Skeletal muscle tissue (tissue), 4 donors: ENCODE data around the gene RPL13. TPM values are rescaled to one million over a fixed set of nuclear protein-coding genes. Genes with fewer than 3 reads are reported as not detected.

Experiments
- H3K27ac ChIP-seq: one replicate; pipeline ENCODE4 v1.7.0; 2013; ENCODE audit warnings: mild to moderate bottlenecking, low read depth, low read length, inconsistent platforms
- H3K27me3 ChIP-seq, 3 donors: one replicate each; pipeline ENCODE4 v1.7.0; 2013; ENCODE audit warnings: low read length in 3 of 3; ENCODE audit not compliant: control insufficient read depth in 3 of 3, insufficient read depth in 3 of 3
- H3K36me3 ChIP-seq, 3 donors: one replicate each; pipeline ENCODE4 v1.7.0; 2013; ENCODE audit warnings: low read length in 3 of 3; ENCODE audit not compliant: control insufficient read depth in 3 of 3, insufficient read depth in 3 of 3
- H3K4me1 ChIP-seq, 3 donors: one replicate each; pipeline ENCODE4 v1.7.0; 2013; ENCODE audit warnings: low read length in 3 of 3, mild to moderate bottlenecking in 3 of 3; ENCODE audit not compliant: control insufficient read depth in 3 of 3, insufficient read depth in 3 of 3
- H3K4me3 ChIP-seq, 3 donors: one replicate each; pipeline ENCODE4 v1.7.0; 2013; ENCODE audit warnings: low read length in 3 of 3
- H3K9ac ChIP-seq, 3 donors: one replicate each; pipeline ENCODE4 v1.7.0; 2013; ENCODE audit warnings: low read length in 3 of 3, mild to moderate bottlenecking in 3 of 3, moderate library complexity in 2 of 3, low read depth in 1 of 3
- H3K9me3 ChIP-seq, 3 donors: one replicate each; pipeline ENCODE4 v1.7.0; 2013; ENCODE audit warnings: low read length in 3 of 3; ENCODE audit not compliant: control insufficient read depth in 3 of 3
- total RNA-seq: library from RNA; depleted of rRNA; stranded (reverse); fragments of >200 nt; gene quantifications from one replicate; pipeline ENCODE4 v1.2.3, GENCODE V29; 2014
- donor health status: Osteomylitis.

The RPL13 gene
- total RNA-seq, 1 donor from 2014 or later: 2,337 TPM

DNA sequence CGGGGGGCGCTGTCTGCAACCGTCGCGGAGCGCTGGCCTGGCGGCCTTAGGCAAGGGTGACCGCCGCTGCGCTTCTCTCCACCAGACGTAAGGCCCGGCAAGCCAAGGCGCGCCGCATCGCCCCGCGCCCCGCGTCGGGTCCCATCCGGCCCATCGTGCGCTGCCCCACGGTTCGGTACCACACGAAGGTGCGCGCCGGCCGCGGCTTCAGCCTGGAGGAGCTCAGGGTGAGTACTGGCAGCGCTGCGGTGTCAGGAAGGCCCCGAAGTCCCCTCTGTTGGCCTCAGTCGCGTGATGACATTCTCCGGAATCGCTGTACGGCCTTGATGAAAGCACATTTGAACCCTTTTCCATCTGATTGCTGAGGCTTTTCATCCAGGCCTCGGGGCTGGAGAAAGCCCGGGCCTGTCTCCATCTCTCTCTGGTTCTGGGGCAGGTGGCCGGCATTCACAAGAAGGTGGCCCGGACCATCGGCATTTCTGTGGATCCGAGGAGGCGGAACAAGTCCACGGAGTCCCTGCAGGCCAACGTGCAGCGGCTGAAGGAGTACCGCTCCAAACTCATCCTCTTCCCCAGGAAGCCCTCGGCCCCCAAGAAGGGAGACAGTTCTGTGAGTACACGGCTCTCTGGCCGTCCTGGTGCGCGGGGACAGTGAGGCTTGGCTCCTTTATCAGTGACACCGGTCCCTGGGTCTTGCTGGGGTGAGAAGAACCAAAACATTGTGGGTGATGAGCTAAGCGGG lies 831 bp downstream of the RPL13 start:
- H3K27ac ChIP-seq: peak overlapping the region; percentile 95
- H3K4me3 ChIP-seq: peak overlapping the region; percentile 80 to 89 (median 88)
- peaks cover 34 to 50% (median 44%) of the 10 kb centered on the region in 3 donors for H3K36me3 ChIP-seq
- H3K27me3 ChIP-seq: no peaks in the 10 kb centered on the region
- no peaks in the 10 kb centered on the region for H3K9me3 ChIP-seq
- peaks cover 34 to 56% (median 42%) of the 10 kb centered on the region in 3 donors for H3K4me1 ChIP-seq
- peak overlapping the region; percentile 95 to 99 (median 97) for H3K9ac ChIP-seq

DNA sequence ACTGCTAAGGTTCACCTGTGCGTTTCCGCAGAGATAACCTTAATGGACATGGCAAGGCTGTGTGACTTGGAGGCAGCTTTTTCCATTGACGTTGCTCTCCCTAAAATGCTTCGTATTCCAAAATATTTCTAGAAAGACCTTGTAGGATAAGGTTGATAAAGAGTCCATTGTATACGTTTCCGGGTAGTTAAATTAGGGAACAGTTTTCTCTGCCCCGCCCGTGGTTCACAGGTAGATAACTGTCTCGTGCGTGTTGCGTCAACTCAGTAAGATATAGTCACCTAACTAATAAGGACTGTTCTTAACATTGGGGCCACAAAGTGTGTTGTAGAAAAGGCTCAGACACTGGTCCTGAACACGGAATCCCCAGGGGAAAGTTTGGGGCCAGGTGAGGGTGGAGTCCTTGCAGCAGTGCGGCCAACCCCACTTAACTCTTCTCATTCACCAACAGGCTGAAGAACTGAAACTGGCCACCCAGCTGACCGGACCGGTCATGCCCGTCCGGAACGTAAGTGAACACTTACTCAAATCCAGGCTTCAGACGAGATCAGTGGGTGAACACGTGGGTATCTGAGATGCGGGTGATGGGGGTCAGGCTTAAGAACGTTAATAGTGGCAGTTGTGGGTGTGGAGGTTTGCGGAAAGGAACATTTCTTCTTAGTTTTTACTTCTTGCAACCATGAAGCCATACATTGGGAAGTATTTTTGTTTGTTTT lies 1.6 kb downstream of the RPL13 start:
- peak overlapping the region; percentile 95 for H3K27ac ChIP-seq
- peak overlapping the region; percentile 95 to 99 (median 97) for H3K9ac ChIP-seq
- peak overlapping the region; percentile 80 to 89 (median 88) for H3K4me3 ChIP-seq
- H3K36me3 ChIP-seq: peaks cover 33 to 45% (median 38%) of the 10 kb centered on the region in 3 donors
- H3K27me3 ChIP-seq: no peaks in the 10 kb centered on the region
- H3K4me1 ChIP-seq: peaks cover 34 to 56% (median 44%) of the 10 kb centered on the region in 3 donors
- no peaks in the 10 kb centered on the region for H3K9me3 ChIP-seq

DNA sequence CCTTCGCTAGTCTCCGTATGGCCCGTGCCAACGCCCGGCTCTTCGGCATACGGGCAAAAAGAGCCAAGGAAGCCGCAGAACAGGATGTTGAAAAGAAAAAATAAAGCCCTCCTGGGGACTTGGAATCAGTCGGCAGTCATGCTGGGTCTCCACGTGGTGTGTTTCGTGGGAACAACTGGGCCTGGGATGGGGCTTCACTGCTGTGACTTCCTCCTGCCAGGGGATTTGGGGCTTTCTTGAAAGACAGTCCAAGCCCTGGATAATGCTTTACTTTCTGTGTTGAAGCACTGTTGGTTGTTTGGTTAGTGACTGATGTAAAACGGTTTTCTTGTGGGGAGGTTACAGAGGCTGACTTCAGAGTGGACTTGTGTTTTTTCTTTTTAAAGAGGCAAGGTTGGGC lies 2.5 kb downstream of the RPL13 start:
- Histone ChIP-seq H3K36me3 (peaks cover 33 to 40% (median 34%) of the 10 kb centered on the region in 3 donors), H3K27me3 (peaks cover 0 to under 1% (median 0%) of the 10 kb centered on the region in 3 donors), H3K4me3 (no peak overlapping the region), H3K9me3 (no peaks in the 10 kb centered on the region), H3K27ac (no peak overlapping the region), H3K4me1 (peaks cover 34 to 56% (median 44%) of the 10 kb centered on the region in 3 donors), H3K9ac (no peak overlapping the region)

DNA sequence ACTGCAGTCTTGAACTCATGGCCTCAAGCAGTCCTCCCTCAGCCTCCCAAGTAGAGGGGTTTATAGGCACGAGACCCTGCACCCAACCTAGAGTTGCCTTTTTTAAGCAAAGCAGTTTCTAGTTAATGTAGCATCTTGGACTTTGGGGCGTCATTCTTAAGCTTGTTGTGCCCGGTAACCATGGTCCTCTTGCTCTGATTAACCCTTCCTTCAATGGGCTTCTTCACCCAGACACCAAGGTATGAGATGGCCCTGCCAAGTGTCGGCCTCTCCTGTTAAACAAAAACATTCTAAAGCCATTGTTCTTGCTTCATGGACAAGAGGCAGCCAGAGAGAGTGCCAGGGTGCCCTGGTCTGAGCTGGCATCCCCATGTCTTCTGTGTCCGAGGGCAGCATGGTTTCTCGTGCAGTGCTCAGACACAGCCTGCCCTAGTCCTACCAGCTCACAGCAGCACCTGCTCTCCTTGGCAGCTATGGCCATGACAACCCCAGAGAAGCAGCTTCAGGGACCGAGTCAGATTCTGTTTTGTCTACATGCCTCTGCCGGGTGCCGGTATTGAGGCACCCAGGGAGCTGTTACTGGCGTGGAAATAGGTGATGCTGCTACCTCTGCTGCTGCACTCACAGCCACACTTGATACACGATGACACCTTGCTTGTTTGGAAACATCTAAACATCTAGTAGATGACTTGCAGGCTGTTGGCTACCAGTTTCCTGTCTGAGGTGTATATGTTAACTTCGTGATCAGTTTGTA lies 3.3 kb downstream of the RPL13 start:
- peaks cover 34 to 56% (median 44%) of the 10 kb centered on the region in 3 donors for H3K4me1 ChIP-seq
- H3K9me3 ChIP-seq: no peaks in the 10 kb centered on the region
- H3K9ac ChIP-seq: peak overlapping the region in 2 of 3 donors; percentile 7 to 50
- no peak overlapping the region for H3K27ac ChIP-seq
- peaks cover 33 to 40% (median 34%) of the 10 kb centered on the region in 3 donors for H3K36me3 ChIP-seq
- H3K4me3 ChIP-seq: peak overlapping the region in 1 of 3 donors; percentile 22
- peaks cover 0 to 3% (median 0%) of the 10 kb centered on the region in 3 donors for H3K27me3 ChIP-seq

DNA sequence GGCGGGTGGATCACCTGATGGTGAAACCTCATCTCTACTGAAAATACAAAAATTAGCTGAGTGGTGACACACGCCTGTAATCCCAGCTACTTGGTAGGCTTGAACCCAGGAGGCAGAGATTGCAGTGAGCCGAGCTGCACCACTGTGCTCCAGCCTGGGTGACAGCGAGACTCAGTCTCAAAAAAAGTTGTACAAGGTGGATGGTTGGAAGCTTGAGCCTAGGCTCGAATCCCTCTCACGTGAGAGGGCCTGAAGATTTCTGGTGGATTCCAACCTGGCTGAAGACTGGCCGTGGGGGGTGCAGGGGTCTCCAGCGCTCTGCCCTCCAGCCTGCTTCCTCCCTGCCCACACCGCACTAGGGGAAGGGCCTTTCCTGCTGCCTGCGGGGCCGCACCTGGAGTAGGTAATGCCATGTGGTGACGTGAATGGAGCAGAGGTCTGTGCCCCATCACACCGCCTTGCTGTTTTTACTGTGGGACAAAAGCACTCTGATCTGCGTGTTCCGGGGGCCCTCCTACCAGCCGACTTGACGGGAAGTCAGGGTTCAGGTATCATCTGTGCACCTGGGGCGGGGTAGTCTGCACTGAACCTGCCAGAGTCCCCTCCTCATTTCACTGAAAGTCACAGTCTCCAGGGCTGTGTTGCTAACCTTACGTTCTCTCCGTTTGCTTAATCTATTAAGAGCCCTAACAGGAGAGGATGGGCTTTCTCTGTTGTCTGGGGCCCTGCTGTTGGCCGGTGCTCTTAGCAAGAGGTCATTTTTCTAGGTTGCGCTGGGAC lies 4.2 kb downstream of the RPL13 start:
- Histone ChIP-seq H3K9me3 (no peaks in the 10 kb centered on the region), H3K9ac (peak overlapping the region in 1 of 3 donors; percentile 76), H3K36me3 (peaks cover 33 to 40% (median 34%) of the 10 kb centered on the region in 3 donors), H3K4me3 (no peak overlapping the region), H3K4me1 (peaks cover 32 to 53% (median 42%) of the 10 kb centered on the region in 3 donors), H3K27me3 (peaks cover 6 to 10% (median 7%) of the 10 kb centered on the region in 3 donors), H3K27ac (no peak overlapping the region)

DNA sequence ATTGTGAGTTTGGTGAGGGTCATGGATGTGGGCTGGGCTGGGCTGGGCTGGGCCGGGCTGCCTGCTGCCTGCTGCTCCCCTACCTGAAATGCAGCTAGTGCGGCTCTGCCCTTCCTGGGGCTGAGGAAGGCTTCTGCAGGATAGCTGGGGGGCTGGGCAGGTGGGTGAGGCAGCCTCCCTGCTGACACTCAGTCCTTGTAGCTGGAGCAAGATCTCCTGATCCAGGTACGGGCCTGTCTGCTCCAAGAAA lies 4.7 kb downstream of the RPL13 start:
- H3K9me3 ChIP-seq: no peaks in the 10 kb centered on the region
- peaks cover 11 to 15% (median 12%) of the 10 kb centered on the region in 3 donors for H3K27me3 ChIP-seq
- H3K36me3 ChIP-seq: peaks cover 33 to 40% (median 34%) of the 10 kb centered on the region in 3 donors
- H3K9ac ChIP-seq: peak overlapping the region in 2 of 3 donors; percentile 33 to 76
- peak overlapping the region in 1 of 3 donors; percentile 14 for H3K4me3 ChIP-seq
- H3K27ac ChIP-seq: no peak overlapping the region
- peaks cover 31 to 51% (median 41%) of the 10 kb centered on the region in 3 donors for H3K4me1 ChIP-seq

DNA sequence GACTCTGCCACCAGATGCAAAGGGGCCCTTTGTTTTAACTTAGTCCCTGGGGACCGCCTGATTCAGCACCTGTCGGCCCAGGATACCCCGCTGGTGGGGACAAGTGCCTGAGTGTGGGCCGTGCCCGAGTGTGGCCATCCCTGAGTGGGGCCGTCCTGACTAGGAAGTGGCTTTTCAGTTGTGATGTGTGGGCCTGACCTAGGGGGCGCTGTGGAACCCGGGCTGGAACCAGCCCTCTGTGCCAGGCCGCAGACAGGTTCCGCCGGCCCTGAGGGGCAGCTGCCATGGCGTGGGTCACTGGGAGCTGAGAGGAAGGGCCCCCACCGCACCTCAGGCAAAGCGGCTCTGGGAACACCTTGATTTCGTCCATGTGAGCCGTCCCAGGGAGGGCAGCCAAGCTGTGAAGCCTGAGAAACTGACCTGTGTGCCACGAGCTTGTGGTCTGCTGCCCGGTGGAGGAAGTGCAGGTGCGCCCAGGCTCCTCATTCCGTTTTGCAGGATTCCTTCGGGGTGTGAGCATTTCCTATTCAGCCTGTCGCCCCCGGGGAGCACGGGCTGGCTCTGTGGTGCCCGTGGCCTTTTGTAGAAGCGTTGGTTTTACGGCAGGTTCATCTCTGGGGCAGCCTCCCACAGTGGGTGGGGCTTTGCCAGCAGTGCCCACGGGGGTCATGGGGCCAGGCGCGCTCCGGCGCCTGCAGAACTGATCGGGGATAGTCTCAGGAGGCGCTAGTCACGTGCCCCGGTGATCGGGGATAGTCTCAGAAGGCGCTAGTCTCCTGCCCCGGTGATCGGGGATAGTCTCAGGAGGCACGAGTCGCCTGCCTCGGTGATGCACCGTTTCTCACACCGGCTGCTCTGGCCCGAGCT lies 5.3 kb downstream of the RPL13 start:
- H3K27ac ChIP-seq: no peak overlapping the region
- H3K4me3 ChIP-seq: peak overlapping the region; percentile 12 to 60 (median 14)
- H3K9me3 ChIP-seq: no peaks in the 10 kb centered on the region
- H3K36me3 ChIP-seq: peaks cover 33 to 40% (median 34%) of the 10 kb centered on the region in 3 donors
- H3K4me1 ChIP-seq: peaks cover 31 to 51% (median 41%) of the 10 kb centered on the region in 3 donors
- peak overlapping the region; percentile 16 to 76 (median 65) for H3K9ac ChIP-seq
- peaks cover 16 to 20% (median 17%) of the 10 kb centered on the region in 3 donors for H3K27me3 ChIP-seq

DNA sequence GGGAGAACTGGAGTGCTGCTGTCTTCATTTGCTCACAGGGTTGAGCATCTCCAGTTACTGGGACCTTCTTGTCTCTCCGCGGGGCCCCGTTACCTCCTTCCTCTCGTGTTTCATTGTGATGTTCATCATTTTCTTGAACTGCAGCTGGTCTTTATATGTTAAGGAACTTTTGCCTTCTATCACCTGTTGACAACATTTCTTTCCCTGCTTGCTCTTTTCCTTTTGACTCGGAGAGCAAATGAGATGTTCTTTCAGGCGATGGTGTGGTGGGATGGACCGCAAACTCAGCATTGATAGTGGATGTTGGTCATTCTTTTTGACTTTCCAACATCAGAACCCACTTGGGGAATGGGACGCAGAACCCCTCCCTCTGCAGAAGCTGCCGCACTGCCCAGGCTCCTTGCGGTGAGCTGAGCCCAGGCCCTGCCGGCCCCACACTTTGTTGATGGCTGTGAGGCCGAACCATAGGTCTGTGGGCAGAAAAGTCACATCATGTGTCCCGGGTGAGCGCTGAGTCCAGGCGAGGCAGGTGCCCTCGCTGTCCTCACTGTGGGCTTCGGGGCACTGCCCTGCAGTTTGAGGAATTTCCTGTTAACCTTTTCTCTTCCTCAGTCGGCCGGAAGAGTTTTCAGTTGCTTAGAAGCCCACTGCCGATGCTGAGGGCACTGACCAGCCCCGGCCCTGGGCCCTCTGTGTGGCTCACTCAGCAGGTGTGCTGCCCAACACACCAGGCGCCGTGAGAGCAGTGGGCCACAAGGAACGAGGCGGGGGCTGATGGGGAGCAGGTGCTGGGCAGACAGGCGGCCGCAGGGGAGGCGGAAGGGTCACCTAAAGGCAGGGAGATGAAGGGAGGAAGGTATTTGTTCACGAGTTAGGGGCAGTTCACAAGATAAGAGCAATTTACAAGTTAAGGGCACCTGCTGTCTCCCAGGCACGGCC lies 7.4 kb downstream of the RPL13 start:
- peaks cover 20 to 21% (median 20%) of the 10 kb centered on the region in 3 donors for H3K36me3 ChIP-seq
- H3K4me3 ChIP-seq: no peak overlapping the region
- H3K4me1 ChIP-seq: peaks cover 15 to 32% (median 27%) of the 10 kb centered on the region in 3 donors
- no peak overlapping the region for H3K9ac ChIP-seq
- H3K27ac ChIP-seq: no peak overlapping the region
- H3K9me3 ChIP-seq: no peaks in the 10 kb centered on the region
- peaks cover 28 to 36% (median 32%) of the 10 kb centered on the region in 3 donors for H3K27me3 ChIP-seq
